ENCODE measurements around the gene SMAD3. TPM values are rescaled to one million over a fixed set of nuclear protein-coding genes. Genes with fewer than 3 reads are reported as not detected.

Gene SMAD3
- total and polyA plus RNA-seq, 2 donors (not counting 1 experiment from before 2014, with no cell fraction given): 55.9 to 163 TPM

- WGBS (ENCODE audit: insufficient coverage): 73% methylated on average over 8 of the region's 9 CpGs
- H3K4me3 ChIP-seq (ENCODE audit: control extremely low read depth in 1 of 5, extremely low read depth in 1 of 5, insufficient read depth in 1 of 5, low read depth in 2 of 5, low read length in 4 of 5): no peak overlapping the region
- H3K4me1 ChIP-seq (ENCODE audit: control insufficient read depth in 2 of 2, insufficient read depth in 2 of 2, low read length in 2 of 2): peaks cover 0 to 21% of the 10 kb centered on the region in 2 donors
- no peak overlapping the region for H3K4me2 ChIP-seq (replicated peaks; ENCODE audit: low read depth, low read length, poor library complexity, severe bottlenecking)
- no peaks in the 10 kb centered on the region for H3K27me3 ChIP-seq (replicated peaks in 1 of 4; ENCODE audit: control extremely low read depth in 1 of 4, control insufficient read depth in 3 of 4, insufficient read depth in 4 of 4, low read length in 3 of 4)
- peaks cover 45% of the 10 kb centered on the region for H3K4me1 Mint-ChIP-seq
- no peaks in the 10 kb centered on the region for H3K9me3 ChIP-seq (ENCODE audit: control extremely low read depth in 1 of 3, control insufficient read depth in 2 of 3, insufficient read depth in 1 of 3, low read length in 2 of 3)
- H3K27me3 Mint-ChIP-seq: no peaks in the 10 kb centered on the region
- TF ChIP-seq CTCF (IDR thresholded peaks at IDR 0.05): no peak
- TF ChIP-seq EZH2 (IDR thresholded peaks at IDR 0.05; ENCODE audit: borderline replicate concordance, insufficient read depth, low read depth, low read length, poor library complexity, severe bottlenecking): no peak
- DNase-seq (no peak), ATAC-seq (ENCODE audit: low read depth) (no peak)
- ChIA-PET CTCF (no interaction called here), POLR2A (no interaction called here)
- H2AFZ ChIP-seq (ENCODE audit: insufficient read depth, low read depth, low read length, poor library complexity, severe bottlenecking): no peak overlapping the region
- H3K4me3 Mint-ChIP-seq: no peak overlapping the region
- H3K9me3 Mint-ChIP-seq (ENCODE audit: insufficient read depth): no peaks in the 10 kb centered on the region
- intact Hi-C loops (cut with micrococcal nuclease): no loop called here
- peaks cover 77% of the 10 kb centered on the region for H4K20me1 ChIP-seq (ENCODE audit: control insufficient read depth, insufficient read depth, low read length, poor library complexity, severe bottlenecking)
- peak overlapping the region in 1 of 2 donors; percentile 56 for H3K27ac ChIP-seq (ENCODE audit: low read length in 2 of 2)
- peaks cover 1 to 77% of the 10 kb centered on the region in 2 experiments for H3K36me3 ChIP-seq (replicated peaks in 1 of 2; ENCODE audit: control extremely low read depth in 1 of 2, control insufficient read depth in 1 of 2, extremely low read depth in 1 of 2, insufficient read depth in 2 of 2, low read length in 1 of 2)
- peaks cover 35% of the 10 kb centered on the region for H3K79me2 ChIP-seq (ENCODE audit: control insufficient read depth, insufficient read depth, low read length)
- H3K27ac Mint-ChIP-seq: peak overlapping the region; percentile 60
- no peak overlapping the region for H3K9ac ChIP-seq (ENCODE audit: low read length)
These were observed 109.6 kb downstream of the SMAD3 start for GRCh38 chr15:67174864-67175573.

- Histone ChIP-seq H3K27ac (ENCODE audit: low read length in 2 of 2) (peak overlapping the region in 1 of 2 donors; percentile 56), H3K27me3 (replicated peaks in 1 of 4; ENCODE audit: control extremely low read depth in 1 of 4, control insufficient read depth in 3 of 4, insufficient read depth in 4 of 4, low read length in 3 of 4) (no peaks in the 10 kb centered on the region), H3K9me3 (ENCODE audit: control extremely low read depth in 1 of 3, control insufficient read depth in 2 of 3, insufficient read depth in 1 of 3, low read length in 2 of 3) (no peaks in the 10 kb centered on the region), H3K4me1 (ENCODE audit: control insufficient read depth in 2 of 2, insufficient read depth in 2 of 2, low read length in 2 of 2) (peaks cover 0 to 21% of the 10 kb centered on the region in 2 donors), H4K20me1 (ENCODE audit: control insufficient read depth, insufficient read depth, low read length, poor library complexity, severe bottlenecking) (peaks cover 73% of the 10 kb centered on the region), H3K4me2 (replicated peaks; ENCODE audit: low read depth, low read length, poor library complexity, severe bottlenecking) (no peak overlapping the region), H3K36me3 (replicated peaks in 1 of 2; ENCODE audit: control extremely low read depth in 1 of 2, control insufficient read depth in 1 of 2, extremely low read depth in 1 of 2, insufficient read depth in 2 of 2, low read length in 1 of 2) (peaks cover 1 to 77% of the 10 kb centered on the region in 2 experiments), H3K79me2 (ENCODE audit: control insufficient read depth, insufficient read depth, low read length) (peaks cover 35% of the 10 kb centered on the region), H3K9ac (ENCODE audit: low read length) (no peak overlapping the region), H3K4me3 (ENCODE audit: control extremely low read depth in 1 of 5, extremely low read depth in 1 of 5, insufficient read depth in 1 of 5, low read depth in 2 of 5, low read length in 4 of 5) (no peak overlapping the region), H2AFZ (ENCODE audit: insufficient read depth, low read depth, low read length, poor library complexity, severe bottlenecking) (no peak overlapping the region)
- Mint-ChIP-seq H3K27me3 (no peaks in the 10 kb centered on the region), H3K4me1 (peaks cover 45% of the 10 kb centered on the region), H3K4me3 (no peak overlapping the region), H3K27ac (peak overlapping the region; percentile 60), H3K9me3 (ENCODE audit: insufficient read depth) (no peaks in the 10 kb centered on the region)
- intact Hi-C loops (cut with micrococcal nuclease): no loop called here
- no peak for TF ChIP-seq CTCF (IDR thresholded peaks at IDR 0.05)
- TF ChIP-seq EZH2 (IDR thresholded peaks at IDR 0.05; ENCODE audit: borderline replicate concordance, insufficient read depth, low read depth, low read length, poor library complexity, severe bottlenecking): no peak
- ATAC-seq (ENCODE audit: low read depth) (no peak), DNase-seq (no peak)
- 67% methylated on average over 11 of the region's 11 CpGs for WGBS (ENCODE audit: insufficient coverage)
- ChIA-PET CTCF (no interaction called here), POLR2A (no interaction called here)
These were observed 110.3 kb downstream of the SMAD3 start for GRCh38 chr15:67175643-67176071.
